ENCODE results near the gene PADI3.
"Not testable (repeated sequence)": the region's sequence is repeated elsewhere in the genome, so short reads cannot be mapped to it uniquely, and the experiment has no call there.

GRCh38 chr1:17321857-17322390 is 73.0 kb downstream of the PADI3 start:
- TF ChIP-seq, protein P1, sequence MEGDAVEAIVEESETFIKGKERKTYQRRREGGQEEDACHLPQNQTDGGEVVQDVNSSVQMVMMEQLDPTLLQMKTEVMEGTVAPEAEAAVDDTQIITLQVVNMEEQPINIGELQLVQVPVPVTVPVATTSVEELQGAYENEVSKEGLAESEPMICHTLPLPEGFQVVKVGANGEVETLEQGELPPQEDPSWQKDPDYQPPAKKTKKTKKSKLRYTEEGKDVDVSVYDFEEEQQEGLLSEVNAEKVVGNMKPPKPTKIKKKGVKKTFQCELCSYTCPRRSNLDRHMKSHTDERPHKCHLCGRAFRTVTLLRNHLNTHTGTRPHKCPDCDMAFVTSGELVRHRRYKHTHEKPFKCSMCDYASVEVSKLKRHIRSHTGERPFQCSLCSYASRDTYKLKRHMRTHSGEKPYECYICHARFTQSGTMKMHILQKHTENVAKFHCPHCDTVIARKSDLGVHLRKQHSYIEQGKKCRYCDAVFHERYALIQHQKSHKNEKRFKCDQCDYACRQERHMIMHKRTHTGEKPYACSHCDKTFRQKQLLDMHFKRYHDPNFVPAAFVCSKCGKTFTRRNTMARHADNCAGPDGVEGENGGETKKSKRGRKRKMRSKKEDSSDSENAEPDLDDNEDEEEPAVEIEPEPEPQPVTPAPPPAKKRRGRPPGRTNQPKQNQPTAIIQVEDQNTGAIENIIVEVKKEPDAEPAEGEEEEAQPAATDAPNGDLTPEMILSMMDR (IDR thresholded peaks at IDR 0.05): not testable (repeated sequence)
- not testable (repeated sequence) for TF ChIP-seq POLR2A (IDR thresholded peaks at IDR 0.05)
